HepG2 (cell line): Measurements from ENCODE around the gene WBP2NL. TPM values are rescaled to one million over a fixed set of nuclear protein-coding genes. Genes with fewer than 3 reads are reported as not detected.

ENCODE experiments used
- ATAC-seq: fragments of 200-7000 bp; cut with Tn5 transposase; 3 replicates; pipeline ENCODE4 v1.9.1; 2020; ENCODE audit warnings: mild to moderate bottlenecking, moderate library complexity
- BruUV-seq: library from RNA; stranded (reverse); fragments of 400-500 nt; replicated peaks from 2 replicates; lab custom pipeline; 2021; lab: Mats Ljungman, UMichigan
- CTCF ChIA-PET: fragments of 300-600 bp; formaldehyde crosslinking; extraction: SDS; loops from one replicate; lab custom pipeline; 2021; ENCODE audit warnings: low total read pairs, inconsistent platforms, low intra/inter-chr PET ratio; lab: Yijun Ruan, JAX
- POLR2A ChIA-PET: fragments of 350-600 bp; sonication (Branson Sonifier 250); formaldehyde crosslinking; loops from one replicate; lab custom pipeline; 2020; ENCODE audit warnings: antibody characterized with exemption, inconsistent platforms; lab: Yijun Ruan, JAX
- DNase-seq: peaks from one replicate; pipeline ENCODE4 v3.0.0-alpha.2; 2015; ENCODE audit warnings: low spot score
- FAIRE-seq: peaks from 3 replicates; lab custom pipeline; 2011; peaks lifted over from hg19 to GRCh38; lab: Jason Lieb, UNC
- H2AFZ ChIP-seq: one replicate; pipeline ENCODE4 v1.6.1; 2011; ENCODE audit warnings: low read length, inconsistent platforms
- H3K27ac ChIP-seq: fragments of 300-600 bp; 3 replicates; pipeline ENCODE4 v1.8.0; 2011; ENCODE audit warnings: mixed run types, mild to moderate bottlenecking, mixed read lengths, low read length, inconsistent platforms; ENCODE audit not compliant: insufficient read depth; ENCODE audit errors: extremely low read length
- H3K27me3 ChIP-seq, 2 experiments: fragments of 200-600 bp in 1 of 2; 2 replicates in 1 of 2; 3 replicates in 1 of 2; pipeline versions ENCODE4 v1.6.0 to v1.8.0; 2011; ENCODE audit warnings: low read length in 2 of 2, mild to moderate bottlenecking in 2 of 2, moderate library complexity in 2 of 2, inconsistent platforms in 1 of 2; ENCODE audit not compliant: insufficient read depth in 2 of 2, control insufficient read depth in 1 of 2
- H3K36me3 ChIP-seq, 2 experiments: fragments of 200-600 bp in 1 of 2; replicated peaks in 1 of 2; 2 replicates in 1 of 2; 3 replicates in 1 of 2; pipeline versions ENCODE4 v1.5.1 to v1.8.0; 2011; ENCODE audit warnings: low read length in 2 of 2, inconsistent platforms in 1 of 2; ENCODE audit not compliant: insufficient read depth in 2 of 2, control insufficient read depth in 1 of 2
- H3K4me1 ChIP-seq: 2 replicates; pipeline ENCODE4 v1.5.1; 2012; ENCODE audit warnings: low read length, inconsistent platforms; ENCODE audit not compliant: insufficient read depth
- H3K4me2 ChIP-seq: 2 replicates; pipeline ENCODE4 v1.6.0; 2011; ENCODE audit warnings: low read depth, low read length, inconsistent platforms
- H3K4me3 ChIP-seq, 3 experiments: fragments of 200-600 bp in 1 of 3; sonication (generic), shearing (Covaris generic) in 1 of 3; replicated peaks in 1 of 3; 2 replicates each; pipeline ENCODE4 v1.5.1; 2011 to 2016; ENCODE audit warnings: low read length in 3 of 3, inconsistent platforms in 2 of 3, low read depth in 2 of 3, mild to moderate bottlenecking in 2 of 3, control low read depth in 1 of 3, mixed read lengths in 1 of 3; ENCODE audit not compliant: insufficient read depth in 1 of 3
- H3K79me2 ChIP-seq: one replicate; pipeline ENCODE4 v1.6.1; 2011; ENCODE audit warnings: low read length, inconsistent platforms; ENCODE audit not compliant: insufficient read depth
- H3K9ac ChIP-seq: 2 replicates; pipeline ENCODE4 v1.6.0; 2011; ENCODE audit warnings: mild to moderate bottlenecking, low read depth, low read length, inconsistent platforms; ENCODE audit not compliant: insufficient read depth
- H3K9me3 ChIP-seq: 2 replicates; pipeline ENCODE4 v1.5.1; 2012; ENCODE audit warnings: mild to moderate bottlenecking, low read length
- H4K20me1 ChIP-seq: 2 replicates; pipeline ENCODE4 v1.6.0; 2011; ENCODE audit warnings: inconsistent platforms, mild to moderate bottlenecking, low read length, moderate library complexity; ENCODE audit not compliant: insufficient read depth
- CEBPB ChIP-seq: IDR thresholded peaks from 2 replicates; pipeline ENCODE4 v1.6.1; 2011; ENCODE audit warnings: low read depth, low read length, improper control_type of control experiment, borderline replicate concordance
- PHF21A ChIP-seq: sonication (generic); formaldehyde crosslinking; IDR thresholded peaks from 2 replicates; pipeline ENCODE4 v1.5.0; 2020; ENCODE audit warnings: mild to moderate bottlenecking, missing genetic modification reagents
- SRSF4 ChIP-seq: fragments of 200-400 bp; formaldehyde crosslinking; IDR thresholded peaks from one replicate; pipeline ENCODE4 v1.6.1; 2018; ENCODE audit warnings: mild to moderate bottlenecking, low read depth, low read length, moderate library complexity; ENCODE audit not compliant: poor library complexity, severe bottlenecking
- WGBS: methylation state at CpG from one replicate; pipeline ENCODE4 v1.1.6; 2017; ENCODE audit warnings: low lambda C conversion rate; 5-methylcytosine and 5-hydroxymethylcytosine counted together
- in situ Hi-C: cut with HindIII; loops from 2 replicates; pipeline ENCODE4 v1.10.0; 2017; ENCODE audit warnings: low pct_unique_long_range_greater_than_20kb; ENCODE audit not compliant: extremely low pct_ligation_motif_present
- intact Hi-C: fragments of 100-400 bp; cut with micrococcal nuclease; formaldehyde crosslinking; loops from one replicate; pipeline ENCODE4 v1.10.0; 2022; ENCODE audit not compliant: unreplicated experiment
- polyA plus RNA-seq, 8 experiments: library from polyadenylated mRNA; depleted of rRNA in 3 of 8; stranded (reverse) in 7 of 8; unstranded in 1 of 8; fragments of >200 nt; fragmentation: Illumina TruSeq in 4 of 8; extraction: Trizol in 4 of 8; gene quantifications; 2 replicates each; pipeline versions ENCODE4 v1.2.1 to v1.2.3, GENCODE V29; 2011 to 2016; ENCODE audit warnings: low read depth in 4 of 8, missing spikeins in 1 of 8, mixed read lengths in 1 of 8; ENCODE audit not compliant: insufficient read depth in 1 of 8
- total RNA-seq, 5 experiments: library from RNA; depleted of rRNA; stranded (reverse); fragments of >200 nt; fragmentation: Illumina TruSeq; extraction: Trizol; gene quantifications; 2 replicates each; pipeline ENCODE4 v1.2.3, GENCODE V29; 2016; ENCODE audit warnings: low read depth in 1 of 5
- TF ChIP-seq, protein P1 (sequence below), 2 experiments: fragments of 450-650 bp in 1 of 2; sonication (generic) in 1 of 2; formaldehyde crosslinking in 1 of 2; IDR thresholded peaks; 2 replicates each; pipeline versions ENCODE4 v1.6.1 to v1.8.0; 2016 to 2022; ENCODE audit warnings: antibody characterized with exemption in 1 of 2, mild to moderate bottlenecking in 1 of 2, missing genetic modification reagents in 1 of 2

The WBP2NL gene
- total and polyA plus RNA-seq, 2 of the 13 experiments (the other 11 are each of a cell fraction or from before 2014, with no cell fraction given), result not detected

DNA sequence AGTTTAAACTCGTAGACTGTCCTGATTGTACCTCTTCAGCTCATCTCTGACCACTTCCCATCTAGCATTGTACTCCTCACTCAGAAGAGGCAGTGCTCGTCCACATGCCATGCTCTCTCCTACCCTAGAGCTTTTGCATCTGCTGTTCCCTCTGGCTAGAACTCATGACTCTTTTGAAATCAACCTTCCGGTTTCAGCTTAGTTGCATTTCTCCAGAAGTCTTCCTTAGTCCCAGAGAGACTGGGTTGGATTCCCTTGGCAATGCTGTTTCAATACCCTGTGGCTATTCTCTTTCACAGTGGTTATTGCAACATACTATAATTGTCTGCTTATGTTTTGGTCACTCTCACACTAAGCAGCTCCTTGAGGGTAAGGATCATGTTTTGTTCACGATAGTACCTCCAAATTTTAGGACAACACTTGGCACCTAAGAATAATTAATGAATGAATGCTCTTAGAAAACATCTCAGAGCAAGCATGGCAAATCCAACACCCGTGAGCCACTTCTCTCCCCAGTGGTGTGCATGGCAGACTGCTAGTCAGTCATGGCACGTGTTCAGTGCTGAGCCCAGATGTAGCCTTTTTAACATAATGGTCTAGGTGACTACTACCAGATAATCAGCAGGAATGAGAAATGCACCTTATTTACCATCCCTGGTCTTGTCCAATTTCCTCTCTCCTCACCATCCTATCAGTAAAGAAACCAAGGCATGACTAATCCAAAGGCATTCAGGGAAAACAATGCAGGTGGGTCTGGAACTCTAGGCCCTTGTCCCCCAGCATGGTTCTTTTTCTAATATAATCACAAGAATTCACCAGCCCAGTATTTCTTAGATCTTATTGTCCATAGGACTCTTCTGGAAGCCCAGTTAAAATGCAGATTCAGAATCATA is 14.8 kb upstream of the WBP2NL start:
- TF ChIP-seq PHF21A (CRISPR knock-in tag) (no peak), CEBPB (peak; percentile 59; the same call in 1 of the 2 replicates)
- peaks cover 1 to 37% of the 10 kb centered on the region in 2 experiments; a peak in 3 of 5 replicates for H3K27me3 ChIP-seq
- H3K4me2 ChIP-seq, result no peak overlapping the region
- H3K36me3 ChIP-seq, result no peaks in the 10 kb centered on the region
- ATAC-seq, result no peak
- ChIA-PET POLR2A (no interaction called here), CTCF (no interaction called here)
- no peak overlapping the region for H3K9ac ChIP-seq
- no peak for FAIRE-seq
- no peak overlapping the region for H3K27ac ChIP-seq
- H3K79me2 ChIP-seq, result no peaks in the 10 kb centered on the region
- in situ Hi-C loops (no loop called here), intact Hi-C loops (no loop called here)
- 20% methylated on average over 6 of the region's 6 CpGs for WGBS
- H3K4me3 ChIP-seq, result no peak overlapping the region
- BruUV-seq, result no TSS peak
- no peak for DNase-seq
- H3K4me1 ChIP-seq, result no peaks in the 10 kb centered on the region
- H2AFZ ChIP-seq, result no peak overlapping the region
- H4K20me1 ChIP-seq, result no peaks in the 10 kb centered on the region
- H3K9me3 ChIP-seq, result no peaks in the 10 kb centered on the region

DNA sequence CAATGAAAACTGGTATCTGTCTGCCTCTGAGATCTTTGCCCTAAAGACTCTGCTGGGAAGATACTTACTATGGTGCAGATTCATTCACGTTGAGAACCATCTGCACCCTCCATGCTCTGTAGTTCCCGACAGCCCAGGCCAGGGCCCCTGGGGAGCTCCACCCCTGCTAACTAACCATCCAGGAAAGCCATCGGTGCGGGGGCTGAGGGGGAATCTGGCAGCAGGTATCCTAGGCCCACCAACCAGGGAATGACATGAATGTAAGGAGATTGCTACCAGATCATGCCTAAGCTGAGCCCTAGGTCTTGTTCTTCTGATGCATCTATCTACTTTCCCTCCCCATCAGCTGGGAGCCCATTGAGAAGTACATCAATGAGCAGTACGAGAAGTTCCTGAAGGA is 11.3 kb upstream of the WBP2NL start:
- no peak for ATAC-seq
- H3K4me3 ChIP-seq, result no peak overlapping the region
- no peak for FAIRE-seq
- no peaks in the 10 kb centered on the region for H4K20me1 ChIP-seq
- ChIA-PET CTCF (no interaction called here), POLR2A (no interaction called here)
- no peaks in the 10 kb centered on the region for H3K79me2 ChIP-seq
- BruUV-seq, result no TSS peak
- no peaks in the 10 kb centered on the region for H3K36me3 ChIP-seq
- H3K4me2 ChIP-seq, result no peak overlapping the region
- in situ Hi-C loops (no loop called here), intact Hi-C loops (no loop called here)
- H3K9me3 ChIP-seq, result no peaks in the 10 kb centered on the region
- H3K4me1 ChIP-seq, result no peaks in the 10 kb centered on the region
- DNase-seq, result no peak
- no peak overlapping the region for H2AFZ ChIP-seq
- H3K9ac ChIP-seq, result no peak overlapping the region
- WGBS, result 57% methylated on average over 1 of the region's 5 CpGs
- peaks cover 0 to 22% of the 10 kb centered on the region in 2 experiments; a peak in 4 of 5 replicates for H3K27me3 ChIP-seq
- H3K27ac ChIP-seq, result no peak overlapping the region
- TF ChIP-seq, protein P1, sequence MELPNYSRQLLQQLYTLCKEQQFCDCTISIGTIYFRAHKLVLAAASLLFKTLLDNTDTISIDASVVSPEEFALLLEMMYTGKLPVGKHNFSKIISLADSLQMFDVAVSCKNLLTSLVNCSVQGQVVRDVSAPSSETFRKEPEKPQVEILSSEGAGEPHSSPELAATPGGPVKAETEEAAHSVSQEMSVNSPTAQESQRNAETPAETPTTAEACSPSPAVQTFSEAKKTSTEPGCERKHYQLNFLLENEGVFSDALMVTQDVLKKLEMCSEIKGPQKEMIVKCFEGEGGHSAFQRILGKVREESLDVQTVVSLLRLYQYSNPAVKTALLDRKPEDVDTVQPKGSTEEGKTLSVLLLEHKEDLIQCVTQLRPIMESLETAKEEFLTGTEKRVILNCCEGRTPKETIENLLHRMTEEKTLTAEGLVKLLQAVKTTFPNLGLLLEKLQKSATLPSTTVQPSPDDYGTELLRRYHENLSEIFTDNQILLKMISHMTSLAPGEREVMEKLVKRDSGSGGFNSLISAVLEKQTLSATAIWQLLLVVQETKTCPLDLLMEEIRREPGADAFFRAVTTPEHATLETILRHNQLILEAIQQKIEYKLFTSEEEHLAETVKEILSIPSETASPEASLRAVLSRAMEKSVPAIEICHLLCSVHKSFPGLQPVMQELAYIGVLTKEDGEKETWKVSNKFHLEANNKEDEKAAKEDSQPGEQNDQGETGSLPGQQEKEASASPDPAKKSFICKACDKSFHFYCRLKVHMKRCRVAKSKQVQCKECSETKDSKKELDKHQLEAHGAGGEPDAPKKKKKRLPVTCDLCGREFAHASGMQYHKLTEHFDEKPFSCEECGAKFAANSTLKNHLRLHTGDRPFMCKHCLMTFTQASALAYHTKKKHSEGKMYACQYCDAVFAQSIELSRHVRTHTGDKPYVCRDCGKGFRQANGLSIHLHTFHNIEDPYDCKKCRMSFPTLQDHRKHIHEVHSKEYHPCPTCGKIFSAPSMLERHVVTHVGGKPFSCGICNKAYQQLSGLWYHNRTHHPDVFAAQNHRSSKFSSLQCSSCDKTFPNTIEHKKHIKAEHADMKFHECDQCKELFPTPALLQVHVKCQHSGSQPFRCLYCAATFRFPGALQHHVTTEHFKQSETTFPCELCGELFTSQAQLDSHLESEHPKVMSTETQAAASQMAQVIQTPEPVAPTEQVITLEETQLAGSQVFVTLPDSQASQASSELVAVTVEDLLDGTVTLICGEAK (IDR thresholded peaks at IDR 0.05), result no peak
- TF ChIP-seq, protein P1 (CRISPR knock-in tag; IDR thresholded peaks at IDR 0.05), result no peak
- TF ChIP-seq SRSF4, result no peak
